ENCODE data around the gene PRF1. TPM values are rescaled to one million over a fixed set of nuclear protein-coding genes. Genes with fewer than 3 reads are reported as not detected.

PRF1 gene
- total and polyA plus RNA-seq, 2 of the 13 experiments (the other 11 are each of a cell fraction or from before 2014, with no cell fraction given) = 1.00 to 1.4 TPM

DNA sequence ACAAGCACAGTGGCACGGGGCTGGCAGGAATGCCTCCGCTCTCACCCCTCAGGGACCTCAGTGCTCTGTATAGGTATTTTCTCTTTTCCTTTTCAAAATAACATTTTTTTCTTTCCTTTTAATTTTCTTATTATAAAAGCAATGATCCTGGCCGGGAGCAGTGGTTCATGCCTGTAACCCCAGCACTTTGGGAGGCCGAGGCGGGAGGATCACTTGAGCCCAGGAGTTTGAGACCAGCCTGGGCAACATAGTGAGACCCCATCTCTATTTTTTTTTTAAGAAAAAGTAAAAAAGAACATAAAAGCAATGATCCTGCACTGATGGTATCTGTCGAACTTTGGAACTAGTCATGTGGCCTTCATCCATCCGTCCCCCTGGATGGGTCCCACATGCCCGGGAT is 3.2 kb downstream of the PRF1 start:
- Histone ChIP-seq H4K20me1 (ENCODE audit: insufficient read depth, low read length) (no peaks in the 10 kb centered on the region), H2AFZ (ENCODE audit: low read length) (no peak overlapping the region), H3K4me3 (replicated peaks in 1 of 3; ENCODE audit: insufficient read depth in 1 of 3, low read depth in 2 of 3, low read length in 3 of 3) (no peak overlapping the region), H3K27ac (ENCODE audit: extremely low read length, insufficient read depth, low read length) (no peak overlapping the region), H3K79me2 (ENCODE audit: insufficient read depth, low read length) (no peaks in the 10 kb centered on the region), H3K4me1 (ENCODE audit: insufficient read depth, low read length) (peaks cover 43% of the 10 kb centered on the region), H3K27me3 (ENCODE audit: control insufficient read depth in 1 of 2, insufficient read depth in 2 of 2, low read length in 2 of 2) (no peaks in the 10 kb centered on the region), H3K4me2 (ENCODE audit: low read depth, low read length) (no peak overlapping the region), H3K36me3 (replicated peaks in 1 of 2; ENCODE audit: control insufficient read depth in 1 of 2, insufficient read depth in 2 of 2, low read length in 2 of 2) (no peaks in the 10 kb centered on the region), H3K9ac (ENCODE audit: insufficient read depth, low read depth, low read length) (no peak overlapping the region), H3K9me3 (ENCODE audit: low read length) (no peaks in the 10 kb centered on the region)
- in situ Hi-C loops (cut with HindIII; ENCODE audit: extremely low pct_ligation_motif_present, low pct_unique_long_range_greater_than_20kb) (no loop called here), intact Hi-C loops (cut with micrococcal nuclease; ENCODE audit: unreplicated experiment) (no loop called here)
- FAIRE-seq (no peak), ATAC-seq (no peak), DNase-seq (ENCODE audit: low spot score) (no peak)
- no TSS peak for BruUV-seq (replicated peaks)
- CTCF ChIA-PET (ENCODE audit: low intra/inter-chr PET ratio, low total read pairs) = no interaction called here
- 75% methylated on average over 8 of the region's 8 CpGs for WGBS (ENCODE audit: low lambda C conversion rate)
- POLR2A ChIA-PET = no interaction called here
- TF ChIP-seq, protein P1, sequence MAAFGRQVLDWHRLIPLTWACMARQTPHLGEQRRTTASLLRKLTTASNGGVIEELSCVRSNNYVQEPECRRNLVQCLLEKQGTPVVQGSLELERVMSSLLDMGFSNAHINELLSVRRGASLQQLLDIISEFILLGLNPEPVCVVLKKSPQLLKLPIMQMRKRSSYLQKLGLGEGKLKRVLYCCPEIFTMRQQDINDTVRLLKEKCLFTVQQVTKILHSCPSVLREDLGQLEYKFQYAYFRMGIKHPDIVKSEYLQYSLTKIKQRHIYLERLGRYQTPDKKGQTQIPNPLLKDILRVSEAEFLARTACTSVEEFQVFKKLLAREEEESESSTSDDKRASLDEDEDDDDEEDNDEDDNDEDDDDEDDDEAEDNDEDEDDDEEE (CRISPR knock-in tag; IDR thresholded peaks at IDR 0.05) = no peak
- no peak for TF ChIP-seq ZNF615 (CRISPR knock-in tag; IDR thresholded peaks at IDR 0.05; ENCODE audit: borderline replicate concordance)
- no peak for TF ChIP-seq ETV6 (CRISPR knock-in tag; conservative IDR thresholded peaks at IDR 0.05)
- no peak for TF ChIP-seq ZEB1 (IDR thresholded peaks at IDR 0.05; ENCODE audit: insufficient replicate concordance, low read depth)
- TF ChIP-seq POLR2AphosphoS5 (IDR thresholded peaks at IDR 0.05; ENCODE audit: low read depth, low read length) = no peak
- TF ChIP-seq KLF6 (CRISPR knock-in tag; IDR thresholded peaks at IDR 0.05) = no peak
- TF ChIP-seq, protein P2, sequence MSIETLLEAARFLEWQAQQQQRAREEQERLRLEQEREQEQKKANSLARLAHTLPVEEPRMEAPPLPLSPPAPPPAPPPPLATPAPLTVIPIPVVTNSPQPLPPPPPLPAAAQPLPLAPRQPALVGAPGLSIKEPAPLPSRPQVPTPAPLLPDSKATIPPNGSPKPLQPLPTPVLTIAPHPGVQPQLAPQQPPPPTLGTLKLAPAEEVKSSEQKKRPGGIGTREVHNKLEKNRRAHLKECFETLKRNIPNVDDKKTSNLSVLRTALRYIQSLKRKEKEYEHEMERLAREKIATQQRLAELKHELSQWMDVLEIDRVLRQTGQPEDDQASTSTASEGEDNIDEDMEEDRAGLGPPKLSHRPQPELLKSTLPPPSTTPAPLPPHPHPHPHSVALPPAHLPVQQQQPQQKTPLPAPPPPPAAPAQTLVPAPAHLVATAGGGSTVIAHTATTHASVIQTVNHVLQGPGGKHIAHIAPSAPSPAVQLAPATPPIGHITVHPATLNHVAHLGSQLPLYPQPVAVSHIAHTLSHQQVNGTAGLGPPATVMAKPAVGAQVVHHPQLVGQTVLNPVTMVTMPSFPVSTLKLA (IDR thresholded peaks at IDR 0.05) = no peak
- TF ChIP-seq ZNF558 (CRISPR knock-in tag; IDR thresholded peaks at IDR 0.05; ENCODE audit: borderline replicate concordance) = no peak
- TF ChIP-seq, protein P3, sequence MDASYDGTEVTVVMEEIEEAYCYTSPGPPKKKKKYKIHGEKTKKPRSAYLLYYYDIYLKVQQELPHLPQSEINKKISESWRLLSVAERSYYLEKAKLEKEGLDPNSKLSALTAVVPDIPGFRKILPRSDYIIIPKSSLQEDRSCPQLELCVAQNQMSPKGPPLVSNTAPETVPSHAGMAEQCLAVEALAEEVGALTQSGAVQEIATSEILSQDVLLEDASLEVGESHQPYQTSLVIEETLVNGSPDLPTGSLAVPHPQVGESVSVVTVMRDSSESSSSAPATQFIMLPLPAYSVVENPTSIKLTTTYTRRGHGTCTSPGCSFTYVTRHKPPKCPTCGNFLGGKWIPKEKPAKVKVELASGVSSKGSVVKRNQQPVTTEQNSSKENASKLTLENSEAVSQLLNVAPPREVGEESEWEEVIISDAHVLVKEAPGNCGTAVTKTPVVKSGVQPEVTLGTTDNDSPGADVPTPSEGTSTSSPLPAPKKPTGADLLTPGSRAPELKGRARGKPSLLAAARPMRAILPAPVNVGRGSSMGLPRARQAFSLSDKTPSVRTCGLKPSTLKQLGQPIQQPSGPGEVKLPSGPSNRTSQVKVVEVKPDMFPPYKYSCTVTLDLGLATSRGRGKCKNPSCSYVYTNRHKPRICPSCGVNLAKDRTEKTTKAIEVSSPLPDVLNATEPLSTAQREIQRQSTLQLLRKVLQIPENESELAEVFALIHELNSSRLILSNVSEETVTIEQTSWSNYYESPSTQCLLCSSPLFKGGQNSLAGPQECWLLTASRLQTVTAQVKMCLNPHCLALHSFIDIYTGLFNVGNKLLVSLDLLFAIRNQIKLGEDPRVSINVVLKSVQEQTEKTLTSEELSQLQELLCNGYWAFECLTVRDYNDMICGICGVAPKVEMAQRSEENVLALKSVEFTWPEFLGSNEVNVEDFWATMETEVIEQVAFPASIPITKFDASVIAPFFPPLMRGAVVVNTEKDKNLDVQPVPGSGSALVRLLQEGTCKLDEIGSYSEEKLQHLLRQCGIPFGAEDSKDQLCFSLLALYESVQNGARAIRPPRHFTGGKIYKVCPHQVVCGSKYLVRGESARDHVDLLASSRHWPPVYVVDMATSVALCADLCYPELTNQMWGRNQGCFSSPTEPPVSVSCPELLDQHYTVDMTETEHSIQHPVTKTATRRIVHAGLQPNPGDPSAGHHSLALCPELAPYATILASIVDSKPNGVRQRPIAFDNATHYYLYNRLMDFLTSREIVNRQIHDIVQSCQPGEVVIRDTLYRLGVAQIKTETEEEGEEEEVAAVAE (CRISPR knock-in tag; IDR thresholded peaks at IDR 0.05; ENCODE audit: borderline replicate concordance) = no peak
- no peak for TF ChIP-seq MIER3 (CRISPR knock-in tag; IDR thresholded peaks at IDR 0.05; ENCODE audit: borderline replicate concordance)
- TF ChIP-seq NBN (conservative IDR thresholded peaks at IDR 0.05) = no peak
- TF ChIP-seq KMT2B (CRISPR knock-in tag; IDR thresholded peaks at IDR 0.05) = no peak
- TF ChIP-seq, protein P4, sequence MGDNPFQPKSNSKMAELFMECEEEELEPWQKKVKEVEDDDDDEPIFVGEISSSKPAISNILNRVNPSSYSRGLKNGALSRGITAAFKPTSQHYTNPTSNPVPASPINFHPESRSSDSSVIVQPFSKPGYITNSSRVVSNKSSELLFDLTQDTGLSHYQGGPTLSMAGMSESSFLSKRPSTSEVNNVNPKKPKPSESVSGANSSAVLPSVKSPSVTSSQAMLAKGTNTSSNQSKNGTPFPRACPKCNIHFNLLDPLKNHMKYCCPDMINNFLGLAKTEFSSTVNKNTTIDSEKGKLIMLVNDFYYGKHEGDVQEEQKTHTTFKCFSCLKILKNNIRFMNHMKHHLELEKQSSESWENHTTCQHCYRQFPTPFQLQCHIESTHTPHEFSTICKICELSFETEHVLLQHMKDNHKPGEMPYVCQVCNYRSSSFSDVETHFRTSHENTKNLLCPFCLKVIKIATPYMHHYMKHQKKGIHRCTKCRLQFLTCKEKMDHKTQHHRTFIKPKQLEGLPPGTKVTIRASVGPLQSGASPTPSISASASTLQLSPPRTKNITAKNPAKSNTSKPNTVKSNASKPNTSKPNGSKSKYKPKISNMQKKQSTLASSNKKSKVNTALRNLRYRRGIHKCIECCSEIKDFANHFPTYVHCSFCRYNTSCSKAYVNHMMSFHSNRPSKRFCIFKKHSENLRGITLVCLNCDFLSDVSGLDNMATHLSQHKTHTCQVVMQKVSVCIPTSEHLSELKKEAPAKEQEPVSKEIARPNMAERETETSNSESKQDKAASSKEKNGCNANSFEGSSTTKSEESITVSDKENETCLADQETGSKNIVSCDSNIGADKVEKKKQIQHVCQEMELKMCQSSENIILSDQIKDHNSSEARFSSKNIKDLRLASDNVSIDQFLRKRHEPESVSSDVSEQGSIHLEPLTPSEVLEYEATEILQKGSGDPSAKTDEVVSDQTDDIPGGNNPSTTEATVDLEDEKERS (CRISPR knock-in tag; IDR thresholded peaks at IDR 0.05) = no peak
- TF ChIP-seq ZNF343 (CRISPR knock-in tag; IDR thresholded peaks at IDR 0.05) = no peak
- no peak for TF ChIP-seq YEATS2 (CRISPR knock-in tag; IDR thresholded peaks at IDR 0.05; ENCODE audit: borderline replicate concordance)
- TF ChIP-seq, protein P5, sequence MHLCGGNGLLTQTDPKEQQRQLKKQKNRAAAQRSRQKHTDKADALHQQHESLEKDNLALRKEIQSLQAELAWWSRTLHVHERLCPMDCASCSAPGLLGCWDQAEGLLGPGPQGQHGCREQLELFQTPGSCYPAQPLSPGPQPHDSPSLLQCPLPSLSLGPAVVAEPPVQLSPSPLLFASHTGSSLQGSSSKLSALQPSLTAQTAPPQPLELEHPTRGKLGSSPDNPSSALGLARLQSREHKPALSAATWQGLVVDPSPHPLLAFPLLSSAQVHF (CRISPR knock-in tag; IDR thresholded peaks at IDR 0.05) = no peak
